Choroid plexus epithelial cell (primary cell): ENCODE measurements around the gene POLRMT.
A peak's percentile ranks its signal among the peaks of the same experiment; 100 is the strongest.
"Not testable (repeated sequence)": the region's sequence is repeated elsewhere in the genome, so short reads cannot be mapped to it uniquely, and the experiment has no call there.

Experiments used
- DNase-seq: peaks from one replicate; pipeline ENCODE4 v3.0.0-alpha.2; 2010; ENCODE audit warnings: low read depth
- H3K4me3 ChIP-seq: 2 replicates; pipeline ENCODE4 v1.5.1; 2011; ENCODE audit warnings: low read depth, mild to moderate bottlenecking, control low read depth, low read length, moderate library complexity
- TF ChIP-seq, protein P1 (sequence below): conservative IDR thresholded peaks from 2 replicates; pipeline ENCODE4 v1.5.1; 2011; ENCODE audit warnings: low read depth, mild to moderate bottlenecking, control low read depth, inconsistent platforms, low read length, moderate library complexity

POLRMT gene

DNA sequence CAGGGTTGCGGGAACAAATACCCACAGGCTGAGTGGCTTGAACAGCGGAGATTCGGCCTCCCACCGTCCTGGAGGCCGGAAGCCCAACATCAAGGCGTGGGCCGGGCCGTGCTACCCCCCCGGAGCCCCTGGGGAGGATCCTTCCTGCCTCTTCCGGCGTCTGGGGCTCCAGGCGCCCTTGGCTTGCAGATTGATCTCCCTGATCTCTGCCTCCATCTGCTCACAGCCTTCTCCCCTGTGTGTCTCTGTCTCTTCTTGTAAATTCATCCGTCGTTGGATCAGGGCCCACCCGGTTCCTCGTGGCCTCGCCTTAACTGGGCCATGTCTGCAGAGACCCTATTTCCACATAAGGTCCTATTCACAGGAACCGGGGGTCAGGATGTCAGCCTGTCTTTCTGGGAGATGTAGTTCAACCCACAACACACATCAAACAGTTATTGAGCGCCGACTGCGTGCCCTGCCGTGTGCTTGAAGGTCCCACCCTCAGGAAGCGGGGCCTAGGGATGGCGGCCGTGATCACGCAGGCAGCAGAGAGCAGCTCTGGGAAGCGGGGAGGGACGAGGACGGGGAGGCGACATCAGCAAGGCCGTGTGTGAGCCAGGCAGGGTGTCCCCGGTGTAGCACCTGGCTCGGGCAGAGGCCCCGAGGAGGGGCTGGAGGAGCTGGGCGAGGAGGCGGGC lies 22.4 kb downstream of the POLRMT start:
- peak; percentile 95 for DNase-seq
- TF ChIP-seq, protein P1, sequence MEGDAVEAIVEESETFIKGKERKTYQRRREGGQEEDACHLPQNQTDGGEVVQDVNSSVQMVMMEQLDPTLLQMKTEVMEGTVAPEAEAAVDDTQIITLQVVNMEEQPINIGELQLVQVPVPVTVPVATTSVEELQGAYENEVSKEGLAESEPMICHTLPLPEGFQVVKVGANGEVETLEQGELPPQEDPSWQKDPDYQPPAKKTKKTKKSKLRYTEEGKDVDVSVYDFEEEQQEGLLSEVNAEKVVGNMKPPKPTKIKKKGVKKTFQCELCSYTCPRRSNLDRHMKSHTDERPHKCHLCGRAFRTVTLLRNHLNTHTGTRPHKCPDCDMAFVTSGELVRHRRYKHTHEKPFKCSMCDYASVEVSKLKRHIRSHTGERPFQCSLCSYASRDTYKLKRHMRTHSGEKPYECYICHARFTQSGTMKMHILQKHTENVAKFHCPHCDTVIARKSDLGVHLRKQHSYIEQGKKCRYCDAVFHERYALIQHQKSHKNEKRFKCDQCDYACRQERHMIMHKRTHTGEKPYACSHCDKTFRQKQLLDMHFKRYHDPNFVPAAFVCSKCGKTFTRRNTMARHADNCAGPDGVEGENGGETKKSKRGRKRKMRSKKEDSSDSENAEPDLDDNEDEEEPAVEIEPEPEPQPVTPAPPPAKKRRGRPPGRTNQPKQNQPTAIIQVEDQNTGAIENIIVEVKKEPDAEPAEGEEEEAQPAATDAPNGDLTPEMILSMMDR = no peak
- peak overlapping the region; percentile 28 for H3K4me3 ChIP-seq

- peak; percentile 56 for DNase-seq
- TF ChIP-seq, protein P1 = no peak
- no peak overlapping the region for H3K4me3 ChIP-seq
These were observed 23.1 kb downstream of the POLRMT start for GRCh38 chr19:610071-610800.

DNA sequence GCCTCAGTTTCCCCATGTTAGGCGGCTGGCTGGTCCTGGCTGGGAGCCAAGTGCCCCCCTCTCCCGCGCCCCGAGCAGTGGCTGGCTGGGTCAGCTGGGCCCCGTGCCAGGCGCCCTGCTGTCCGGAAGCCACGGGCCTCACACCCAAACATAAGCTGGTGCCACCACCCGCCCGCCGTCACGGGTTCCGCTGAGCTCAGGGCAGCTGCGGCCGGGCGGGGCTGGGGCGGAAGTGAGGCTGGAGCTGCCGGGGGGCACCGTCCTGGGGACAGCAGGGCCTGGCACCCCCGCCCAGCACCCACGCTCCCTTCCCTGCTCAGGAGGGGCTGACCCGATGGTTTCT lies 24.4 kb downstream of the POLRMT start:
- no peak overlapping the region for H3K4me3 ChIP-seq
- DNase-seq = no peak
- TF ChIP-seq, protein P1 = no peak

DNA sequence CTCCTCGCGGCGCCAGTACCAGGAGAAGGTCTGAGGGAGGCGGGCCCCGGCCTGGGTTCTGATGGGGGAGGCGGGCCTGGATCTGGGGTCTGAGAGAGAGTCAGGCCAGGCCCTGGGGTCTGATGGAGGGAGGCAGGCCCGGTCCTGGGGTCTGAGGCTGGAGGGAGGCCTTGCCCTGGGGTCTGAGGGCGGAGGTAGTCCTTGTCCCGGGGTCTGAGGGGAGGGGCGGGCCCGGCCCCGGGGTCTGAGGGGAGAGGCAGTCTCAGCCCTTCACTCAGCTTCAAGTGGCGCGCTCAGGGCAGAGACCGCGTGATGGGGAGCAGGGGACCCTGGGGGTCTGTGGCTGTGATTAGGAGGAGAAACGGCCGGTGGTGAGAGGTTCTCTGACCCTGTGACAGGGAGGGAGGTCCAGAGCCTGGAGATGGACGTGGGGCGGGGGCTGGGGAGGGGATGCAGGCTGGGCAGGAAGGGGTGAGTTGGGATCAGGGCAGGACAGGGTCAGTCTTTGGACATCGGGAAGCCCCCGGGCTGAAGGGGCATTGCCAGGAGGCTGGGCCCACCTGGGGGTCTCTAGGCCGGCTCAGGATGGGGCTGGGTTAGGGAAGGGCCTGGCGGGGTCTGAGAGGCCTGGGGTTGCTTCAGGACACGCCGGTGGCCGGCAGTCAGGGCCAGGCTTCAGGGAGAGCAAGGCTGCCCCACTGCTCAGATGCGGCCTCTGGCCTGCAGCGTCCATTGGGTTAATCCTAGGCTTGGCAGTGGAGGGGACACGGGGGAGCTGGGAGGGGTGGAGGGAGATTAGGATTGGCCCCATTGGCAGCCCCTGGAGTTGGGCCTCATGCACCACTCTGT lies 25.0 kb downstream of the POLRMT start:
- no peak for DNase-seq
- TF ChIP-seq, protein P1 = no peak
- H3K4me3 ChIP-seq = no peak overlapping the region

- DNase-seq = no peak
- TF ChIP-seq, protein P1 = no peak
- no peak overlapping the region for H3K4me3 ChIP-seq
These were observed 25.8 kb downstream of the POLRMT start for GRCh38 chr19:607301-608154.

DNA sequence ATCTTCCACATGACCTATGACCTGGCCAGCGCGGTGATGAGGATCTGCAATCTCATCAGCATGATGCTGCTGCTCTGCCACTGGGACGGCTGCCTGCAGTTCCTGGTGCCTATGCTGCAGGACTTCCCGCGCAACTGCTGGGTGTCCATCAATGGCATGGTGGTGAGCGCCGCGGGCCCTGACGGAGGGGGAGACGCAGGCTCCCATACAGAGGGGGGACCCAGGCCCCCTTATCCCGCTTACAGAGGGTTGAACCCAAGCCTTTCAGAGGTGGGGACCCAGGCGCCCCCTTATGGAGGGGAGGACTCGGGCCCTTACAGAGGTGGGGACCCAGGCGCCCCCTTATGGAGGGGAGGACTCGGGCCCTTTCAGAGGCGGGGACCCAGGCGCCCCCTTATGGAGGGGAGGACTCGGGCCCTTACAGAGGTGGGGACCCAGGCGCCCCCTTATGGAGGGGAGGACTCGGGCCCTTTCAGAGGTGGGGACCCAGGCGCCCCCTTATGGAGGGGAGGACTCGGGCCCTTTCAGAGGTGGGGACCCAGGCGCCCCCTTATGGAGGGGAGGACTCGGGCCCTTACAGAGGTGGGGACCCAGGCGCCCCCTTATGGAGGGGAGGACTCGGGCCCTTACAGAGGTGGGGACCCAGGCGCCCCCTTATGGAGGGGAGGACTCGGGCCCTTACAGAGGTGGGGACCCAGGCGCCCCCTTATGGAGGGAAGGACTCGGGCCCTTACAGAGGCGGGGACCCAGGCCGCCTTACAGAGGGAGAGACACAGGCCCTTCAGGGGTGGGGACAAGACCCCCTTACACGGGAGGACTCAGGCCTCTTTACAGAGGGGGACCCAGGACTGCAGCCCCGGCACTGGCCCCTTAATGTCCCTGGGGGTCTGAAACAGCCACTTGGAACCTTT lies 28.0 kb downstream of the POLRMT start:
- not testable (repeated sequence) for H3K4me3 ChIP-seq, DNase-seq
